ENCODE results near the gene CLMN.
"Not testable (repeated sequence)": the region's sequence is repeated elsewhere in the genome, so short reads cannot be mapped to it uniquely, and the experiment has no call there.

Gene CLMN

DNA sequence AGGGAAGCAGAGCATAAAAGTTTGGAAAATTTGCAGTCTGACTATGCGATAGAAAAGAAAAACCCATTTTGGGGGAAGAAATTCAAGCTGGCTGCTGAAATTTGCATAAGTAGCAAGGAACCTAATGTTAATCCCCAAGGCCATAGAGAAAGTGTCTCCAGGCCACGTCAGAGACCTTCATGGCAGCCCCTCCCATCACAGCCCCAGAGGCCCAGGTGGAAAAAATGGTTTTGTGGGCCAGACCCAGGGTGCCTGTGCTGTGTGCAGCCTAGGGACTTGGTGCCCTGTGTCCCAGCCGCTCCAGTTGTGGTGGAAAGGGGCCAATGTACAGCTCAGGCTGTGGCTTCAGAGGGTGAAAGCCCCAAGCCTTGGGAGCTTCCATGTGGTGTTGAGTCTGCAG, 35.9 kb downstream of the CLMN start:
- DNase-seq: not testable (repeated sequence)

GRCh38 chr14:95282986-95283380, 36.7 kb downstream of the CLMN start:
- not testable (repeated sequence) for DNase-seq

- no peak for DNase-seq
Observed at GRCh38 chr14:95282354-95282985, 37.2 kb downstream of the CLMN start.

DNA sequence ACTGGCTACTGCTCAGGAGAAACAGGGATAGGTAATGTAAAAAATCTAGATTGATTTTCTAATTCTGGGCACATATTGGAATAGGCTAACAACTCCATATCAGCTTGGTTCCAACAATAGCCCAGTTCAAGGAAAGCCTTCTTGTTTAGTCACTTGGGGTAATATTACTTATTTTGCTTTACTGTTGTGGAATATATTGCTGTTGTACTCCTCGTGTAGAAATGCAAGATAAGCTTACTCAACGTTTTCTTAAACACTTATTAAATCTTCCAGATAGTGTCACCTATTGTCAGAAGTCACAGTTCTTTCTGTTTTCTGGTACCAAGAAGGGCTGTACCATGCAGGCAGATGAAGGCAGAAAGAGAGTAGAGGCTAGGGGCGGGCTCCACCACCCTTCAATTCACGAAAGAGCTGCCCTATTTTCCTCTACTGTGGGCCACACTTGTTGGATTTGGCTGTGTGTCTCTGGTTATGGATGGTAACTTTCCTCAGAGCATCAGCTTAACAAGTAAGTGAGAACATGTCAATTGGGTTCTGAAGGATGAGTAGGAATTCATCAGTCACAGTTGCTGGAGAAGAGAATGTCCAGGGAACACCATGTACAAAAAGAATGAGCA, 38.0 kb downstream of the CLMN start:
- DNase-seq: no peak

DNA sequence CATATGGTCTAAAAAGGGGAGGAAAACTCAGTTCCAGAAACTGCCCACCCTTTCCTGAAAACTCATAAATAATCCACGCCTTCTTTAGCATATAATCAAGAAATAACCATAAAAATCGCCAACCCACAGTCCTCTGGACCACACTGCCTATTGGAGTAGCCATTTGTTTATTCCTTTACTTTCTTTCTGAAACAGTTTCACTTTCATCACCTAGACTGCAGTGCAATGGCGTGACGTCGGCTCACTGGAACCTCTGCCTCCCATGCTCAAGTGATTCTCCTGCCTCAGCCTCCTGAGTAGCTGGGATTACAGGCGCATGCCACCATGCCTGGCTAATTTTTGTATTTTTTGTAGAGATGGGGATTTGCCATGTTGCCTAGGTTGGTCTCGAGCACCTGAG, 44.2 kb downstream of the CLMN start:
- DNase-seq: no peak

- no peak for DNase-seq
Observed at GRCh38 chr14:95274874-95275273, 44.8 kb downstream of the CLMN start.

GRCh38 chr14:95274279-95274678, 45.4 kb downstream of the CLMN start:
- DNase-seq: no peak

- no peak for DNase-seq
Observed at GRCh38 chr14:95273001-95273978, 46.4 kb downstream of the CLMN start.

DNA sequence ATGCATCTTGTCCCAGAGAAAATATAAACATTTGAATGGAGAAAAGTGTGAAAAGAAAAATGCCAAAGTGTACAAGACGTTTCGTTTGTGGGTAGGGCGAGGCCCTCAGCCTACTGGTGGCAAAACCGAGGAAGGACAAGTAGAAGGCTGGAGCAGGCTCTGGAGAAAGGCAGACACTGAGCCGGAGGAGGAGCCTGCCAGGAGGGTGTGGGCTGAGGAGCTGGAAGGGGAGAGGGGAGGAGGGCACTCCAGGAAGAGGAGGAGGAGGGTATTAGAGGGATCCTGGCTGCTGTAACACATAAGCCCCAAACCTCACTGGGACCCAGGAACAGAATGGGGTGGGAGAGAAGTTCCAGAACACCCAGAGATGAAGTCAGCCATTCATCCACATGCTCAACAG, 47.7 kb downstream of the CLMN start:
- no peak for DNase-seq

DNA sequence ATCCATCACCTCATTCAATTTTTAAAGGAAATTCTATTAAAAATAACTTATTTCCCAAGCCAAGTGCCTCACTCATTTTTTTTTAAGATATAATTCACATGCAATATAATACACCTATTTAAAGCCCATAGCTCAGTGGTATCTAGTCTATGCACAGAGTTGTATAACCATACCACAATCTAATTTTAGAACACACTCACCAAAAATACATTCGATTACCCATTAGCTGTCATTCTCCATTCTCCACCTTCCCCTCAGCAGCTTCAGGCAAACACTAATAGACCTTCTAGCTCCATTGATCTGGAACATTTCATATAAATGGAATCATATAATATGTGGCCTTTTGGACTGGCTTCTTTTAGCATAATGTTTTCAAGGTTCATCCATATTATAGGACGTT, 49.5 kb downstream of the CLMN start:
- DNase-seq: no peak

- DNase-seq: no peak
Observed at GRCh38 chr14:95269493-95269892, 50.2 kb downstream of the CLMN start.

DNA sequence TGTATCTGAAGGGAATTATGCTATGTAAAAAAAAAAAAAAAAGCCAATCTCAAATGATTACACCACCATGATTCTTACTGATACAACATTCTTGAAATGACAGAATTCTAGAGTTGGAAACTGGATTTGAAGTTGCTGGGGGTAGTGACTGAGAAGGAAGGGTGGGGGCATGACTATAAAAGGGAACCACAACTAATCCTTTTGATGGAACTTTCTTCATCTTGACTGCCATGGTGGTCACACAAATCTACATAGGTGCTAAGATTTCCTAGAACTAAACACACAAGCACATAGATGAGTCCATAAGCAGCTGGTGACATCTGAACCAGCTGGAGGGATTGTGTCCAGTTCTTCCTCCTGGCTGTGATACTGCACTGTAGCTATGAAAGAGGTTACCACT, 51.4 kb downstream of the CLMN start:
- DNase-seq: no peak

DNA sequence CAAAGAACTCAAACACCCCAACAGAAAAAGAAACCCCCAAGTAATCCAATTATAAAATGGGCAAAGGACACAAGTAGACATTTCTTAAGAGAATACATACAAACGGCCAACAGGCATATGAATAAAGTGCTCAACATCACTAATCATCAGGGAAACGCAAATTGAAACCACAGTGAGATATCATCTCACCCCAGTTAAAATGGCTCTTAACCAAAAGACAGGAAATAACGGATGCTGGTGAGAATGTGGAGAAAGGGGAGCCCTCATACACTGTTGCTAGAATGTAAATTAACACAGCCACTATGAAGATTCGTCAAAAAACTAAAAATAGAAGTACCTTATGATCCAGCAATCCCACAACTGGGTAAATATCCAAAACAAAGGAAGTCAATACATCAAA, 52.4 kb downstream of the CLMN start:
- DNase-seq: no peak

- DNase-seq: no peak
Observed at GRCh38 chr14:95265106-95266094, 54.3 kb downstream of the CLMN start.

DNA sequence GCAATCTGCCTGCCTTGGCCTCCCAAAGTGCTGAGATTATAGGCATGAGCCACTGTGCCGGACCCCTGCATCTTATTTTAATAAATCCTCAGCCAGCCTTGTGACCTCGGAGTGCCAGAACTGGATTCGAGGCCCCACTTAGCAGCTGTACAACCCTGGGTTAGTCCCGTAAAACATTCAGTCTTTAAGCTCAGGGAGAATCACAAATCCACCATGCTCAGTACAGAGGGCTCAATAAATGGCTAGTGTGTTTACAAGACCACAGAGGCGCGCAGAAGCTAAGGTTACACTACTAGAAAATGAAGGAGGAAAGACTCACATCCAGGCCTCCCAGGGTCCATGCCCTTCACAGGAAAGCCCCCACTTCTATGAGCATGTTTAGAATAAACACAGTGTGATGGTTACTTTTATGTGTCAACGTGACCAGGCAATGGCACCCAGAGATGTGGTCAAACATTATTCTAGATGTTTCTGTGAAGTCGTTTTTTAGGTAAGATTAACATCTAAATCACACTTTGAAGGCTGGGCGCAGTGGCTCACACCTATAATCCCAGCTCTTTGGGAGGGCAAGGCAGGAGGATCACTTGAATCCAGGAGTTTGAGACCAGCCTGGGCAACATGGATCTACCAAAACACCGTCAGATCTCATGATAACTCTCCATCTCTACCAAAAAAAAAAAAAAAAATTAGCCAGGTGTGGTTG, 55.3 kb downstream of the CLMN start:
- no peak for DNase-seq

GRCh38 chr14:95263527-95264231, 56.0 kb downstream of the CLMN start:
- DNase-seq: no peak

DNA sequence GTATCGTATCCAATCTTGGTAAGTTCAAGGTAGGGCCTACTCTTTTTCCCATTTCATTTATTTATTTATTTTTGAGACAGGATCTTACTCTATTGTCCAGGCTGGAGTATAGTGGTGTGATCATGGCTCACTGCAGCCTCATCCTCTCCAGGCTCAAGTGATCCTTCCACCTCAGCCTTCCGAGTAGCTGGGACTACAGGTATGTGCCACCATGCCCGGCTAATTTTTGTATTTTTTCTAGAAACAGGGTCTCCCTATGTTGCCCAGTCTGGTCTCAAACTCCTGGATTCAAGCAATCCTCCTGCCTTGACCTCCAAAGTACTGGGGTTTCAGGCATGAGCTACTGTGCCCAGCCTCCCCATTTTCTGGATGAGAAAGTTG, 57.2 kb downstream of the CLMN start:
- no peak for DNase-seq

- DNase-seq: no peak
Observed at GRCh38 chr14:95261616-95262510, 57.8 kb downstream of the CLMN start.

- no peak for DNase-seq
Observed at GRCh38 chr14:95260537-95261361, 59.0 kb downstream of the CLMN start.

All from 8988T (cell line).